Coronary artery (tissue), 2 donors: ENCODE results near the gene AP3M1.

Experiments used
- DNase-seq: peaks from one replicate; pipeline ENCODE4 v3.0.0-alpha.2; 2017; ENCODE audit warnings: low spot score
- H3K27ac ChIP-seq, 2 donors: fragments of 200-600 bp; sonication (generic); one replicate each; pipeline ENCODE4 v1.5.1; 2016 to 2019
- H3K4me3 ChIP-seq: fragments of 200-600 bp; sonication (generic); 2 replicates; pipeline ENCODE4 v1.5.1; 2016; ENCODE audit warnings: mild to moderate bottlenecking, moderate library complexity
- TF ChIP-seq, protein P1 (sequence below): fragments of 200-600 bp; sonication (generic); IDR thresholded peaks from one replicate; pipeline ENCODE4 v1.5.1; 2019; ENCODE audit warnings: antibody characterized with exemption

The AP3M1 gene

DNA sequence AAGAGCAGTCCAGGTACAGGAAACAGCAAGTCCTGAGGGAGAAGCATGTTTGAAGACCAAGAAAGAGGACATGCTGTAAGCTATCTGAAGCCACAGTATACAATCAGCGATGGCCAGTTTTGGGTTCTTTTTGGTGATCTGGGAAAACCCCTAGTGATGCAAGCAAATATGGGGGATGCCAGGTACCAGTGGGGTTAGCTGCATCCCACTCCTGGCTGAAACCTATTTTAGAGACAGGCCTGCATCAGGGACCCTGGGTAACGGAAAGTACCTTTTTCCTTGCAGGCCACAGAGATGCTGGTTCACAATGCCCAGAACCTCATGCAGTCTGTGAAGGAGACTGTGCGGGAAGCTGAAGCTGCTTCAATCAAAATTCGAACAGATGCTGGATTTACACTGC is 32.9 kb downstream of the AP3M1 start:
- Histone ChIP-seq H3K4me3 (no peak overlapping the region), H3K27ac (no peak overlapping the region)
- TF ChIP-seq, protein P1, sequence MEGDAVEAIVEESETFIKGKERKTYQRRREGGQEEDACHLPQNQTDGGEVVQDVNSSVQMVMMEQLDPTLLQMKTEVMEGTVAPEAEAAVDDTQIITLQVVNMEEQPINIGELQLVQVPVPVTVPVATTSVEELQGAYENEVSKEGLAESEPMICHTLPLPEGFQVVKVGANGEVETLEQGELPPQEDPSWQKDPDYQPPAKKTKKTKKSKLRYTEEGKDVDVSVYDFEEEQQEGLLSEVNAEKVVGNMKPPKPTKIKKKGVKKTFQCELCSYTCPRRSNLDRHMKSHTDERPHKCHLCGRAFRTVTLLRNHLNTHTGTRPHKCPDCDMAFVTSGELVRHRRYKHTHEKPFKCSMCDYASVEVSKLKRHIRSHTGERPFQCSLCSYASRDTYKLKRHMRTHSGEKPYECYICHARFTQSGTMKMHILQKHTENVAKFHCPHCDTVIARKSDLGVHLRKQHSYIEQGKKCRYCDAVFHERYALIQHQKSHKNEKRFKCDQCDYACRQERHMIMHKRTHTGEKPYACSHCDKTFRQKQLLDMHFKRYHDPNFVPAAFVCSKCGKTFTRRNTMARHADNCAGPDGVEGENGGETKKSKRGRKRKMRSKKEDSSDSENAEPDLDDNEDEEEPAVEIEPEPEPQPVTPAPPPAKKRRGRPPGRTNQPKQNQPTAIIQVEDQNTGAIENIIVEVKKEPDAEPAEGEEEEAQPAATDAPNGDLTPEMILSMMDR: no peak
- no peak for DNase-seq

DNA sequence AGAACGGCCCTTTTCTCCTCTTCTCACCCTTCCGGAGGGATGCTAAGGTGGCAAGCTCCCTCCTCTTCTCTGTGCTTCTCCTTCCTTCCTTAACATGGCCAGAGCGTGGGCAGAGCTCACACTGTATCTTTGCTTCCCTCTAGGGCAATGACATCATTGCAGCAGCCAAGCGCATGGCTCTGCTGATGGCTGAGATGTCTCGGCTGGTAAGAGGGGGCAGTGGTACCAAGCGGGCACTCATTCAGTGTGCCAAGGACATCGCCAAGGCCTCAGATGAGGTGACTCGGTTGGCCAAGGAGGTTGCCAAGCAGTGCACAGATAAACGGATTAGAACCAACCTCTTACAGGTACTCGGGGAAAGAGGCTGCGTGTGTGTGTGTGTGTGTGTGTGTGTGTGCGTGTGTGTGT is 36.6 kb downstream of the AP3M1 start:
- no peak for DNase-seq
- no peak overlapping the region for H3K4me3 ChIP-seq
- TF ChIP-seq, protein P1: no peak
- peak overlapping the region; percentile 49 to 54 for H3K27ac ChIP-seq

DNA sequence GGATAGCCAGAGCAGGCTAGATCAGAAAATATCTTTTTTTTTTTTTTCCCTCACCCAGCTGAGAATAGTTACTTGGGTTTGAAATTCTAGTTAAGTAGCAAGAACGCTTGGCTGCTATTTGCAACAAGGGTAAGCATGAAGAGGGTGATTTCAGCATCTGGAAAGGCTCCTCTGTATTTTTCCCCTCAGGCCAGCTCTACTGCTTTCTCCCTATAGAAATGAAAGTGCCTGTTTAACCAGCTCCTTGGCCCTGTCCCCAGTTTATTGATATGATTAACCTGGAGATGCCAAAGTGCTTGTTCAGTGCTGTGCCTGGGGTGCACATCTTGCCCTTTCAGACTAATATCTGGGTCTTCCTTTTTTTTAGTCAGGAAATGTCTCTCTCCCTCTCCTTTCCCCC is 37.1 kb downstream of the AP3M1 start:
- peak overlapping the region; percentile 27 to 49 for H3K27ac ChIP-seq
- DNase-seq: no peak
- TF ChIP-seq, protein P1: no peak
- no peak overlapping the region for H3K4me3 ChIP-seq

DNA sequence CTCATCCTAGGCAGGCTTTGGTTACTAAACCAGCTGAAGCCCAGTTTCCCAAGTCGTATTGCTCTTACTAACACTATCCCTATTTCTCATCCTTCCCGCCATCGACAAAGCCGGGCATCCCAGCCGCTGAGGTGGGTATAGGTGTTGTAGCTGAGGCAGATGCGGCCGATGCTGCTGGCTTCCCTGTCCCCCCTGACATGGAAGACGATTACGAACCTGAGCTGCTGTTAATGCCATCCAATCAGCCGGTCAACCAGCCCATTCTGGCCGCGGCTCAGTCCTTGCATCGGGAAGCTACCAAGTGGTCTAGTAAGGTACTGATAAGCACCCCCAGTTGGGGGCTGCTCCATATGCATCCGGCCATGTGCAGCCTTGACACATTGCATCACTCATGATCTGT is 38.8 kb downstream of the AP3M1 start:
- TF ChIP-seq, protein P1: no peak
- DNase-seq: no peak
- Histone ChIP-seq H3K27ac (no peak overlapping the region), H3K4me3 (no peak overlapping the region)

DNA sequence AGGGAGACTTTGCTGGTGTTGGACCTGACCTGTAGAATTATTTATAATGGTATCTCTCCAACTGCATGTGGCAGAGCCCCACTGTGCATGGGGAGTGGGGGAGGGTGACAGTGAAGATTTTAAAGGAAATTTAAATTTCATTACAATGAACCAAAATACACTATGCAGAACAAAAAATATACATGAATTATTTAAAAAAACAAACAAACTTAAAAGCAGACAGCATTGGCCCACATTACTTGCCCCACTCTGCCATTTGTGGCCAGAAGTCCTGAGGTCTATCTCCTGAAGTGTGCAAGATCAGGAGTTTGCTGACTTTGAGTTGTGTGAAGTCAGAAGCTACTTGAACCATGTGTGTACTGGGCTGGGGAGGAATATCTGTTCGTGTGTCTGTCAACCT is 40.5 kb downstream of the AP3M1 start:
- no peak overlapping the region for H3K4me3 ChIP-seq
- no peak overlapping the region for H3K27ac ChIP-seq
- TF ChIP-seq, protein P1: no peak
- no peak for DNase-seq

DNA sequence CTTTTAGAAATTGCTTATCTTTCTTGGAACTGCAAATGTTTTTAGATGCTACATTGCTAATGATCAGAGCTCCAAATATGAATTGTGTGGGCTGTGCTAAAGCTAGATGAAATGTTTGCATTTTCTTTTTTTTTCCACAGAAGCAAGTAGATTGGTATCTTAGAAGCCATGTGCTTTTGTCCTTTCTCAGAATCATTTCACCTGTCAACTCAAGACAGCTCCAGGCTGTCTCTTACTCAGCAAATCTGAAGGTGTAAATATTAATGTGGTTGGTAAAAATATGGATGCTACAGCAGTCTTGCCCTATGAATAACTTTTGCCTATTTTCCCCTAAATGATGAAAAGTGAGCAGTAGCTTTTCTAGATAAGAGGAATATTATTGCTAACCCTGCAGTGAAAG is 41.2 kb downstream of the AP3M1 start:
- TF ChIP-seq, protein P1: no peak
- Histone ChIP-seq H3K4me3 (no peak overlapping the region), H3K27ac (no peak overlapping the region)
- no peak for DNase-seq

DNA sequence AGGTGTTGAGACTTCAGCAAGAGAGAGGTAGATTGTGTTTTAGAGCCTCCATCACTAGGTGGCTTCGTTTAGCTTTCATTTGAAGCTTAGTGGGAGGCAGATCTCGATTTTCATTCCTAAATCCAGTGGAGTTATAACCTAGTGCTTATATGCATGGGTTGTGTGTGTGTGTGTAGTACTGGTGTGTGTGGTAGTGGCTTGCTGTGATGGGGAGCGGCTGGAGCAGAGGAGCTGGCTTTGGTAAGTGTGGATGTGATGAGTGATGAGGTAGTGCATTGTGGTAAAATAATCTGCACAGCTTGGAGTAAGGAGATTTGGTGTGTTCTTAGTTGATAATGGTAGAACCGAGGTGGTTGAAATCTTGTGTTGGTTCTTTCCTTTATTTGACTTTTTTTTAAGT is 43.2 kb downstream of the AP3M1 start:
- DNase-seq: no peak
- no peak overlapping the region for H3K4me3 ChIP-seq
- no peak overlapping the region for H3K27ac ChIP-seq
- TF ChIP-seq, protein P1: no peak
